HG03575 (cell line): Measurements from ENCODE around the gene ZNF512B.
"Not testable (repeated sequence)": the region's sequence is repeated elsewhere in the genome, so short reads cannot be mapped to it uniquely, and the experiment has no call there.

Experiments
- ATAC-seq: cut with Tn5 transposase; IDR thresholded peaks from one replicate; pipeline ENCODE4 v1.9.1; 2021; ENCODE audit not compliant: unreplicated experiment, insufficient number of reproducible peaks, low FRiP score; ENCODE audit errors: extremely low read depth

ZNF512B gene

GRCh38 chr20:63966172-63966943 lies 3.4 kb downstream of the ZNF512B start:
- no peak for ATAC-seq

- ATAC-seq, result no peak
Observed at GRCh38 chr20:63964412-63964811, 5.3 kb downstream of the ZNF512B start.

- no peak for ATAC-seq
Observed at GRCh38 chr20:63963784-63964301, 5.9 kb downstream of the ZNF512B start.

- no peak for ATAC-seq
Observed at GRCh38 chr20:63963348-63963741, 6.4 kb downstream of the ZNF512B start.

GRCh38 chr20:63962426-63963347 lies 7.0 kb downstream of the ZNF512B start:
- ATAC-seq, result no peak

GRCh38 chr20:63961664-63962425 lies 7.9 kb downstream of the ZNF512B start:
- ATAC-seq, result no peak

GRCh38 chr20:63960654-63961621 lies 8.8 kb downstream of the ZNF512B start:
- ATAC-seq, result not testable (repeated sequence)

- no peak for ATAC-seq
Observed at GRCh38 chr20:63959699-63960075, 10.0 kb downstream of the ZNF512B start.

GRCh38 chr20:63958964-63959698 lies 10.6 kb downstream of the ZNF512B start:
- no peak for ATAC-seq

GRCh38 chr20:63958471-63958870 lies 11.3 kb downstream of the ZNF512B start:
- ATAC-seq, result no peak

- ATAC-seq, result no peak
Observed at GRCh38 chr20:63957690-63958441, 11.9 kb downstream of the ZNF512B start.

- peak; percentile 6 for ATAC-seq
Observed at GRCh38 chr20:63957004-63957689, 12.6 kb downstream of the ZNF512B start.

- peak; percentile 18 for ATAC-seq
Observed at GRCh38 chr20:63956664-63957003, 13.1 kb downstream of the ZNF512B start.

- ATAC-seq, result peak; percentile 37
Observed at GRCh38 chr20:63955827-63956663, 13.7 kb downstream of the ZNF512B start, which contains the start of gene UCKL1. UCKL1 (minus strand) TSS chr20:63956416; CDS start chr20:63956372, 44 bp downstream.

- no peak for ATAC-seq
Observed at GRCh38 chr20:63955281-63955826, 14.4 kb downstream of the ZNF512B start.
